Measurements from ENCODE around the gene EML1. TPM values are rescaled to one million over a fixed set of nuclear protein-coding genes. Genes with fewer than 3 reads are reported as not detected.

The EML1 gene
- total RNA-seq, 6 experiments from 2014 or later: 3.3 to 6.8 (median 4.5) TPM

DNA sequence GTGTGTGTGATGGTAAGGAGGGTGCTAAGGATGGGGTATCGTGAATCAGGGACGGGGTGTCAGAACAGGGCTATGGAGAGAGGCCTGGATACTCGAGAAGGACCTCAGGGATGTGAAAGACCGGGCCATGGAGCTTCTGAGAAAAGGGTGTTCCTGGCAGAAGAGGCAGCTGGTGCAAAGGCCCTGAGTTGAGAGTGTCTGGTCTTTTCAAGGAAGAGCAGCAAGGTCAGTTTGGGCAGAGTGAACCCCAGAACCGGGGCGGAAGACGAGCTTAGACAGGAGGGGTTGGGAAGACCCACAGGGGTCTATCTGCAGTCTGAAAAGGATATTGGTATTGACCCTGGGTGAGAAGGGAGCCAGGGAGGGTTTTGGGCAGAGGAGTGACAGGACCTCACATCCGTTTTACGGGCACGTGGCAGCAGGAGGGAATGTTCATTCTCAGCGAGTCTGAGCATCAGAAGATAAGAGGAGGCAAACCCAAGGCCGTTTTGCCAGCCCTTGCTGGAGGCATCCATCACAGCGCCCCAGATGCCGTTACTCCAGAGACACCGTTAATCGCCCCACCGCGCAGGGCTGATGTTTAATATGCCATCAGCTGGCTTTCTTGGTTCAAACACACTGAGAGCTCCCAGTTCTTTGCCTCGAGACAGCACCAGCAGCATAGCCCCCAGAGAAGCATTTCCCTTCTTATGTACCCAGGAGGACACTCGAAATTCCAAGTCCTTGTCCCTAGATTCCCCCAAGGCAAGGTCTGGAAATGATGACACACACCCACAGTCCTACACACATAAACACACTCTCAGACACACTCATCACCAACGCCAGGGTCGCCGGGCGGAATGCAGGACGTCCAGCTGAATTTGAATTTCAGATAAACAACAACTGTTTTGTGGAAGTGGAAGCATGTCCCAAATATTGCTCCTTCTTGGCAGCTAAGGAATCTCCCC is 41.4 kb upstream of the EML1 start:
- Histone ChIP-seq H3K4me1 (peaks cover 0 to 14% (median 3%) of the 10 kb centered on the region in 4 donors), H3K4me3 (no peak overlapping the region), H3K27me3 (no peaks in the 10 kb centered on the region), H3K27ac (peak overlapping the region in 1 of 3 donors; percentile 67), H3K36me3 (no peaks in the 10 kb centered on the region), H3K9me3 (no peaks in the 10 kb centered on the region)
- 48% methylated on average over 17 of the region's 25 CpGs for WGBS (ENCODE audit: insufficient coverage, low coverage, low lambda C conversion rate, missing lambda C conversion rate)
- TF ChIP-seq, protein P1, sequence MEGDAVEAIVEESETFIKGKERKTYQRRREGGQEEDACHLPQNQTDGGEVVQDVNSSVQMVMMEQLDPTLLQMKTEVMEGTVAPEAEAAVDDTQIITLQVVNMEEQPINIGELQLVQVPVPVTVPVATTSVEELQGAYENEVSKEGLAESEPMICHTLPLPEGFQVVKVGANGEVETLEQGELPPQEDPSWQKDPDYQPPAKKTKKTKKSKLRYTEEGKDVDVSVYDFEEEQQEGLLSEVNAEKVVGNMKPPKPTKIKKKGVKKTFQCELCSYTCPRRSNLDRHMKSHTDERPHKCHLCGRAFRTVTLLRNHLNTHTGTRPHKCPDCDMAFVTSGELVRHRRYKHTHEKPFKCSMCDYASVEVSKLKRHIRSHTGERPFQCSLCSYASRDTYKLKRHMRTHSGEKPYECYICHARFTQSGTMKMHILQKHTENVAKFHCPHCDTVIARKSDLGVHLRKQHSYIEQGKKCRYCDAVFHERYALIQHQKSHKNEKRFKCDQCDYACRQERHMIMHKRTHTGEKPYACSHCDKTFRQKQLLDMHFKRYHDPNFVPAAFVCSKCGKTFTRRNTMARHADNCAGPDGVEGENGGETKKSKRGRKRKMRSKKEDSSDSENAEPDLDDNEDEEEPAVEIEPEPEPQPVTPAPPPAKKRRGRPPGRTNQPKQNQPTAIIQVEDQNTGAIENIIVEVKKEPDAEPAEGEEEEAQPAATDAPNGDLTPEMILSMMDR (IDR thresholded peaks at IDR 0.05): no peak
- TF ChIP-seq POLR2A (IDR thresholded peaks at IDR 0.05): no peak
- intact Hi-C loops (cut with DNase I): no loop called here
- ATAC-seq: peak; percentile 9 to 49 (median 26)
- peak in 2 of 3 donors; percentile 22 for DNase-seq

DNA sequence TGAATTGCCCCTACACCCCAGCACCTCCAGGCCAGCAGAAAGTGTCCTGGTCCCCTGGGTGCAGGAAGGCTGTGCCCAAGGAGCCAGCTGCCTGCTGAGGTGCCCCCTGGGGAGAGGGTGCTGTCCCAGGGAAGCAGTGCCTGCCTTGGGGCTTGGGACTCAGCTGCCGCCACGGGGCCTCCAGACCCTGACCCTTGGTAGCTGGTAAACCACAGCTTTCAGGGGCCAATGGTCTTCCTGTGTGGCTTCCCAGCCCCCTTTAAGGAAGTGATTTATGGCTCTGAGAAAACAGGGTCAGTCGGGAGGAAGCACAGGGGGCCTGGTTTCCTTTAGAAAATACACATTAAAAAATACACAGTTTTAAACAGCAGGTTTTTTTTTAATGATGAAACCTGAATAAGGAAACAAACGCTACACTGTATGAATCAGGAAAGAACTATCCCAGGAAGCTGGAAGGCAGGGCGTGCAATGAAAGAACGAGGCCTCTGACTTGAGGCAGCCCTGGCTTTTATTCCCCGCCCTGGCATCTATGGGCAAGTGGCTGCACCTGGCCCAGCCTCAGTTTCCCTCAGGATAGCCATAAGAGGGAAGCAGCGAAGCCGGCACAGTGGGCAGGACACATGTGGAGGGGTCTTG is 40.6 kb upstream of the EML1 start:
- intact Hi-C loops (cut with DNase I): no loop called here
- WGBS (ENCODE audit: insufficient coverage, low coverage, low lambda C conversion rate, missing lambda C conversion rate): 5% methylated on average over 7 of the region's 9 CpGs

DNA sequence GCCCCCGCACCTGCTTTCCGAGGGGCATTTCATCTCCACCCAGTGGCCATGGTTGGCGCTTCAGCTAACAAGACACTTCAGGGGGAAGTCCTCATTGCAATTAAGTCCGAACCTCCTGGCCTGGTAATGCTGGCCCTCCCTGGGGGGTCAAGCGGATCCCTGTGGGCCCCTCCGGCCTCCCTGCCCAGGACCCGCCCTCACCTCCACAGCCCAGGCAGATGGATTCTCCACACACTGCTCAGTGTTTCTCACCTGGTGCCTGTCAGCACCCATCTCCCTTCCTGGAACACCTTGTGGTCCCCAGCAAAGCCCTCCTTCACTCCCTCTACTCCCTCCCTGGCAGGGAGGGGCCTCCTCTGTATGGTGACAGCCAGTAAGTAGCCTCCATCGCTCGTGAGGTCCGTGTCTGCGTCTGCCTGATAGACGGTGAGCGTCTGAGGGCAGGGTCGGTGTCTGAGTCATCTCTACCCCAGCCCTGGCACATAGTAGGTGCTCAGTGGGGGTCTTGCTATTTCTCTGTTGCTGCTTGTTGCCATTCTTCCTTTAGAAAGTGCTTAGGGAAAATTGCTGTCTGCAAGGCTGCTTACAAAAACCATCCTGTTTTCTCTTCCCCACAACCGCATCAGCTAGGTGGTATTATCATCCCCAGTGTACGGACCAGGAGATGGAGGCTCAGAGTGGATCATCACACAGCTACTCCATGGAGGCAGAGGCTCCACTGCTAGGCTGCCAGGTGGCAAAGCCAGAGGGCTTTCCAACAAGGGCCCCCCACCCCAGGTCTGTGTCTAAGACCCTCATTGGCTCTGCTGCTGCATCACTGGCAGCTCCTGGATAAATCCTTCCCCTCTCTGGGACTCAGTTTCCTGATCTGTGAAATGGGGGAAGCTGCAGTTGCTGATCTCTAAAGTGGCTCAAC is 39.7 kb upstream of the EML1 start:
- intact Hi-C loops (cut with DNase I): no loop called here
- H3K27ac ChIP-seq: no peak overlapping the region
- 18% methylated on average over 8 of the region's 16 CpGs for WGBS (ENCODE audit: insufficient coverage, low coverage, low lambda C conversion rate, missing lambda C conversion rate)

More for the DNA sequence above, 40.6 kb upstream of the EML1 start:
- ATAC-seq: peak; percentile 16 to 55 (median 30)
- TF ChIP-seq, protein P1 (IDR thresholded peaks at IDR 0.05): no peak
- TF ChIP-seq POLR2A (IDR thresholded peaks at IDR 0.05): no peak
- Histone ChIP-seq H3K4me3 (no peak overlapping the region), H3K4me1 (peaks cover 0 to 14% (median 3%) of the 10 kb centered on the region in 4 donors), H3K36me3 (no peaks in the 10 kb centered on the region), H3K9me3 (no peaks in the 10 kb centered on the region), H3K27ac (peak overlapping the region in 1 of 3 donors; percentile 67), H3K27me3 (no peaks in the 10 kb centered on the region)
- DNase-seq: peak in 2 of 3 donors; percentile 24 to 52

More for the DNA sequence above, 39.7 kb upstream of the EML1 start:
- Histone ChIP-seq H3K27me3 (no peaks in the 10 kb centered on the region), H3K36me3 (no peaks in the 10 kb centered on the region), H3K4me1 (peaks cover 0 to 14% (median 3%) of the 10 kb centered on the region in 4 donors), H3K9me3 (no peaks in the 10 kb centered on the region), H3K4me3 (no peak overlapping the region)
- peak in 2 of 3 donors; percentile 13 to 43 for DNase-seq
- no peak for ATAC-seq
- no peak for TF ChIP-seq POLR2A (IDR thresholded peaks at IDR 0.05)
- TF ChIP-seq, protein P1 (IDR thresholded peaks at IDR 0.05): no peak

Measured in right lobe of liver (tissue), 6 donors.